ENCODE data around the gene ID3. TPM values are rescaled to one million over a fixed set of nuclear protein-coding genes. Genes with fewer than 3 reads are reported as not detected.
A peak's percentile ranks its signal among the peaks of the same experiment; 100 is the strongest.

The ID3 gene
- total and polyA plus RNA-seq, 9 of the 15 experiments (the other 6 are each of a cell fraction or from before 2014, with no cell fraction given): 6.8 to 59.8 (median 23.5) TPM

DNA sequence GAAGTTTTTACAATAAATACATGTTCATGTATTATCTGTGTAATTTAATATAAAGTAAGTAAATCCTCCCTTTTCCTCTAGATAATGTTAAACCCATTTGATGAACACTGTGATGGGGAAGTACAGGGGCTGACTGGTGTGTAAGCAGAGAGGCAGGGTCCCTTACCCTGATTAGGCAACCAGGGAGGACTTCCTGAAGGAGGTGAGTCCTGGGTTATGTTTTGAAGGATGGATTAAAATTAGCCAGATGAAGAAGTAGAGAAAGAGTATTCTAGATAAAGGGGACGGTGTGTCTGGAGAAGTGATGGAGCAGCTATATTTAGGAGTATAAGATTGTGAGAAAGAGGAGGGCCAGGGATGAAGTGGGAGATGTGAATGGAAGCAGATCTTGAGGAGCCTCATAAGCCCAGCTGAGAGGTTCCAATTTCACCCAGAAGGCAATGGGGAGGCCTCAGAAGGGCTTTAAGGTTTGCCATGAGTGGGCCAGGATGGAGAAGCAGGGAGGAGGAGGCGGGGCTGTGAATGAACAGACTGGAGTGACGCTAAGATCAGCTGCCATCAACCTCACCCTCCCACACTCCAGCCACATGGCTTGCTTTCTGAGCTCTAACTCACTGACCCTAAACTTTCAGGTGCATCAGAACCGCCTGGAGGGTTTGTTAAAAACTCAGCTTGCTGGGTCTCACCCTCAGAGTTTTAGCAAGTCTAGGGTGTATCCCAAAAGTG, 30.9 kb upstream of the ID3 start (continued):
- TF ChIP-seq, protein P1, sequence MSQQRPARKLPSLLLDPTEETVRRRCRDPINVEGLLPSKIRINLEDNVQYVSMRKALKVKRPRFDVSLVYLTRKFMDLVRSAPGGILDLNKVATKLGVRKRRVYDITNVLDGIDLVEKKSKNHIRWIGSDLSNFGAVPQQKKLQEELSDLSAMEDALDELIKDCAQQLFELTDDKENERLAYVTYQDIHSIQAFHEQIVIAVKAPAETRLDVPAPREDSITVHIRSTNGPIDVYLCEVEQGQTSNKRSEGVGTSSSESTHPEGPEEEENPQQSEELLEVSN (IDR thresholded peaks at IDR 0.05; ENCODE audit: borderline replicate concordance in 1 of 2, extremely low read depth in 1 of 2, insufficient read depth in 1 of 2, insufficient read length in 1 of 2, low read depth in 1 of 2, low read length in 1 of 2, poor library complexity in 1 of 2, severe bottlenecking in 1 of 2): peak in 1 of 2 experiments; percentile 36
- no peak for TF ChIP-seq HNRNPK (IDR thresholded peaks at IDR 0.05; ENCODE audit: low read depth, low read length, poor library complexity, severe bottlenecking)
- no peak for TF ChIP-seq NCOR1 (IDR thresholded peaks at IDR 0.05)
- TF ChIP-seq POLR3A (IDR thresholded peaks at IDR 0.05; ENCODE audit: borderline replicate concordance, extremely low read depth, insufficient read depth, insufficient read length): no peak
- TF ChIP-seq TBP (optimal IDR thresholded peaks at IDR 0.05; ENCODE audit: low read depth, low read length): no peak
- TF ChIP-seq ZNF184 (CRISPR knock-in tag; IDR thresholded peaks at IDR 0.05): no peak
- TF ChIP-seq CHD4 (IDR thresholded peaks at IDR 0.05; ENCODE audit: insufficient read depth, insufficient replicate concordance, low read depth, low read length, poor library complexity, severe bottlenecking): peak; percentile 20
- TF ChIP-seq SPI1 (IDR thresholded peaks at IDR 0.05; ENCODE audit: borderline replicate concordance, low read depth, low read length): no peak
- TF ChIP-seq, protein P2, sequence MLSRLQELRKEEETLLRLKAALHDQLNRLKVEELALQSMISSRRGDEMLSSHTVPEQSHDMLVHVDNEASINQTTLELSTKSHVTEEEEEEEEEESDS (CRISPR knock-in tag; IDR thresholded peaks at IDR 0.05): no peak
- TF ChIP-seq ZNF280A (IDR thresholded peaks at IDR 0.05; ENCODE audit: low read depth, partially characterized antibody): no peak
- TF ChIP-seq GABPB1 (CRISPR knock-in tag; IDR thresholded peaks at IDR 0.05): no peak
- no peak for TF ChIP-seq SMARCE1 (IDR thresholded peaks at IDR 0.05)
- TF ChIP-seq TFAP4 (CRISPR knock-in tag; IDR thresholded peaks at IDR 0.05; ENCODE audit: borderline replicate concordance): peak; percentile 66; the same call in 1 of the 2 replicates
- no peak for TF ChIP-seq BRF1 (IDR thresholded peaks at IDR 0.05; ENCODE audit: borderline replicate concordance, extremely low read depth, insufficient read length)
- no peak for TF ChIP-seq TEAD2 (tag; IDR thresholded peaks at IDR 0.05)
- TF ChIP-seq CREB5 (CRISPR knock-in tag; IDR thresholded peaks at IDR 0.05): no peak
- TF ChIP-seq BCOR (IDR thresholded peaks at IDR 0.05): peak; percentile 90
- no peak for TF ChIP-seq ZZZ3 (IDR thresholded peaks at IDR 0.05)
- TF ChIP-seq ZKSCAN1 (IDR thresholded peaks at IDR 0.05; ENCODE audit: low read depth, low read length): no peak
